IgD-negative memory B cell (primary cell): ENCODE results near the gene ACSF3. TPM values are rescaled to one million over a fixed set of nuclear protein-coding genes. Genes with fewer than 3 reads are reported as not detected.
A peak's percentile ranks its signal among the peaks of the same experiment; 100 is the strongest.

ENCODE experiments used
- H3K27ac Mint-ChIP-seq, 3 donors: one replicate each; pipeline ENCODE4 v1.8.0; 2020 to 2022; ENCODE audit warnings: mild to moderate bottlenecking in 3 of 3, mixed read lengths in 3 of 3, moderate library complexity in 1 of 3
- H3K27me3 Mint-ChIP-seq: one replicate; pipeline ENCODE4 v1.8.0; 2021; ENCODE audit warnings: mixed read lengths
- H3K36me3 Mint-ChIP-seq: one replicate; pipeline ENCODE4 v1.8.0; 2020; ENCODE audit warnings: mild to moderate bottlenecking, mixed read lengths
- H3K4me1 Mint-ChIP-seq, 3 donors: one replicate each; pipeline ENCODE4 v1.8.0; 2020 to 2022; ENCODE audit warnings: mixed read lengths in 3 of 3, mild to moderate bottlenecking in 1 of 3
- H3K4me3 Mint-ChIP-seq, 4 donors: one replicate each; pipeline ENCODE4 v1.8.0; 2020 to 2022; ENCODE audit warnings: mild to moderate bottlenecking in 4 of 4, mixed read lengths in 4 of 4, moderate library complexity in 3 of 4
- H3K9me3 Mint-ChIP-seq, 3 donors: one replicate each; pipeline ENCODE4 v1.8.0; 2020 to 2021; ENCODE audit warnings: mixed read lengths in 3 of 3, mild to moderate bottlenecking in 1 of 3
- polyA plus RNA-seq: library from polyadenylated mRNA; unstranded; fragments of 300-500 nt; fragmentation: Illumina TruSeq; gene quantifications from one replicate; pipeline ENCODE4 v1.2.3, GENCODE V29; 2021

Gene ACSF3
- polyA plus RNA-seq, 1 donor from 2014 or later: 53.9 TPM

- no peaks in the 10 kb centered on the region for H3K27me3 Mint-ChIP-seq
- no peaks in the 10 kb centered on the region for H3K9me3 Mint-ChIP-seq
- peaks cover 1% of the 10 kb centered on the region for H3K36me3 Mint-ChIP-seq
- H3K4me1 Mint-ChIP-seq: peaks cover 28 to 34% (median 34%) of the 10 kb centered on the region in 3 donors
- no peak overlapping the region for H3K27ac Mint-ChIP-seq
- peak overlapping the region in 1 of 4 donors; percentile 32 for H3K4me3 Mint-ChIP-seq
These were observed 8.4 kb downstream of the ACSF3 start for GRCh38 chr16:89102041-89102471.

- Mint-ChIP-seq H3K4me3 (no peak overlapping the region), H3K4me1 (peaks cover 23 to 29% (median 29%) of the 10 kb centered on the region in 3 donors), H3K27me3 (no peaks in the 10 kb centered on the region), H3K36me3 (peaks cover 6% of the 10 kb centered on the region), H3K27ac (peak overlapping the region in 2 of 3 donors; percentile 27 to 37), H3K9me3 (no peaks in the 10 kb centered on the region)
These were observed 8.9 kb downstream of the ACSF3 start for GRCh38 chr16:89102481-89103073.

- Mint-ChIP-seq H3K27ac (peak overlapping the region in 2 of 3 donors; percentile 27 to 37), H3K9me3 (no peaks in the 10 kb centered on the region), H3K36me3 (peaks cover 7% of the 10 kb centered on the region), H3K4me3 (peak overlapping the region in 1 of 4 donors; percentile 28), H3K27me3 (no peaks in the 10 kb centered on the region), H3K4me1 (peaks cover 20 to 24% (median 23%) of the 10 kb centered on the region in 3 donors)
These were observed 9.5 kb downstream of the ACSF3 start for GRCh38 chr16:89103156-89103555.

- Mint-ChIP-seq H3K4me1 (peaks cover 14 to 22% (median 22%) of the 10 kb centered on the region in 3 donors), H3K4me3 (peak overlapping the region in 1 of 4 donors; percentile 26), H3K27me3 (no peaks in the 10 kb centered on the region), H3K36me3 (peaks cover 14% of the 10 kb centered on the region), H3K27ac (no peak overlapping the region), H3K9me3 (no peaks in the 10 kb centered on the region)
These were observed 10.1 kb downstream of the ACSF3 start for GRCh38 chr16:89103781-89104180.

- Mint-ChIP-seq H3K4me1 (peaks cover 11 to 20% (median 20%) of the 10 kb centered on the region in 3 donors), H3K9me3 (no peaks in the 10 kb centered on the region), H3K4me3 (peak overlapping the region in 1 of 4 donors; percentile 26), H3K27ac (no peak overlapping the region), H3K27me3 (no peaks in the 10 kb centered on the region), H3K36me3 (peaks cover 14% of the 10 kb centered on the region)
These were observed 10.7 kb downstream of the ACSF3 start for GRCh38 chr16:89104303-89104702.

GRCh38 chr16:89104930-89105571 is 11.4 kb downstream of the ACSF3 start:
- Mint-ChIP-seq H3K36me3 (peaks cover 14% of the 10 kb centered on the region), H3K27me3 (no peaks in the 10 kb centered on the region), H3K27ac (peak overlapping the region in 1 of 3 donors; percentile 80), H3K4me1 (peaks cover 8 to 14% (median 14%) of the 10 kb centered on the region in 3 donors), H3K4me3 (peak overlapping the region in 1 of 4 donors; percentile 73), H3K9me3 (no peaks in the 10 kb centered on the region)

GRCh38 chr16:89105599-89106151 is 12.0 kb downstream of the ACSF3 start:
- peaks cover 6 to 12% (median 10%) of the 10 kb centered on the region in 3 donors for H3K4me1 Mint-ChIP-seq
- H3K27ac Mint-ChIP-seq: peak overlapping the region in 1 of 3 donors; percentile 80
- H3K36me3 Mint-ChIP-seq: peaks cover 16% of the 10 kb centered on the region
- H3K9me3 Mint-ChIP-seq: no peaks in the 10 kb centered on the region
- no peak overlapping the region for H3K4me3 Mint-ChIP-seq
- H3K27me3 Mint-ChIP-seq: no peaks in the 10 kb centered on the region

GRCh38 chr16:89106533-89107202 is 13.0 kb downstream of the ACSF3 start:
- Mint-ChIP-seq H3K27ac (peak overlapping the region in 1 of 3 donors; percentile 57), H3K27me3 (no peaks in the 10 kb centered on the region), H3K4me1 (peaks cover 4 to 12% (median 10%) of the 10 kb centered on the region in 3 donors), H3K36me3 (peaks cover 16% of the 10 kb centered on the region), H3K4me3 (no peak overlapping the region), H3K9me3 (no peaks in the 10 kb centered on the region)

- Mint-ChIP-seq H3K27ac (peak overlapping the region in 1 of 3 donors; percentile 57), H3K9me3 (no peaks in the 10 kb centered on the region), H3K27me3 (no peaks in the 10 kb centered on the region), H3K4me1 (peaks cover 4 to 12% (median 10%) of the 10 kb centered on the region in 3 donors), H3K4me3 (peak overlapping the region in 1 of 4 donors; percentile 45), H3K36me3 (peaks cover 16% of the 10 kb centered on the region)
These were observed 13.5 kb downstream of the ACSF3 start for GRCh38 chr16:89107203-89107582.

GRCh38 chr16:89108416-89108815 is 14.8 kb downstream of the ACSF3 start:
- Mint-ChIP-seq H3K4me1 (peaks cover 4 to 12% (median 5%) of the 10 kb centered on the region in 3 donors), H3K9me3 (no peaks in the 10 kb centered on the region), H3K36me3 (peaks cover 16% of the 10 kb centered on the region), H3K4me3 (peak overlapping the region in 1 of 4 donors; percentile 49), H3K27ac (peak overlapping the region in 1 of 3 donors; percentile 75), H3K27me3 (no peaks in the 10 kb centered on the region)

GRCh38 chr16:89110641-89111040 is 17.0 kb downstream of the ACSF3 start:
- Mint-ChIP-seq H3K4me1 (peaks cover 16 to 21% (median 20%) of the 10 kb centered on the region in 3 donors), H3K36me3 (peaks cover 19% of the 10 kb centered on the region), H3K27ac (no peak overlapping the region), H3K9me3 (no peaks in the 10 kb centered on the region), H3K27me3 (no peaks in the 10 kb centered on the region), H3K4me3 (no peak overlapping the region)

- H3K36me3 Mint-ChIP-seq: peaks cover 19% of the 10 kb centered on the region
- no peak overlapping the region for H3K4me3 Mint-ChIP-seq
- no peaks in the 10 kb centered on the region for H3K27me3 Mint-ChIP-seq
- no peaks in the 10 kb centered on the region for H3K9me3 Mint-ChIP-seq
- no peak overlapping the region for H3K27ac Mint-ChIP-seq
- peaks cover 22 to 26% (median 25%) of the 10 kb centered on the region in 3 donors for H3K4me1 Mint-ChIP-seq
These were observed 17.6 kb downstream of the ACSF3 start for GRCh38 chr16:89111263-89111662.

GRCh38 chr16:89112377-89113151 is 18.9 kb downstream of the ACSF3 start:
- peak overlapping the region in 1 of 3 donors; percentile 89 for H3K27ac Mint-ChIP-seq
- H3K36me3 Mint-ChIP-seq: peaks cover 12% of the 10 kb centered on the region
- H3K9me3 Mint-ChIP-seq: no peaks in the 10 kb centered on the region
- H3K4me1 Mint-ChIP-seq: peaks cover 25 to 32% (median 27%) of the 10 kb centered on the region in 3 donors
- peak overlapping the region in 1 of 4 donors; percentile 75 for H3K4me3 Mint-ChIP-seq
- no peaks in the 10 kb centered on the region for H3K27me3 Mint-ChIP-seq

- H3K9me3 Mint-ChIP-seq: no peaks in the 10 kb centered on the region
- peaks cover 25 to 29% (median 26%) of the 10 kb centered on the region in 3 donors for H3K4me1 Mint-ChIP-seq
- peak overlapping the region in 2 of 4 donors; percentile 78 to 95 for H3K4me3 Mint-ChIP-seq
- H3K27ac Mint-ChIP-seq: peak overlapping the region in 1 of 3 donors; percentile 89
- peaks cover 15% of the 10 kb centered on the region for H3K36me3 Mint-ChIP-seq
- no peaks in the 10 kb centered on the region for H3K27me3 Mint-ChIP-seq
These were observed 19.5 kb downstream of the ACSF3 start for GRCh38 chr16:89113152-89113547.
